DMS114 treated with DMSO at 0.1 percent for 48 hours (cell line): ENCODE results near the gene TTLL8.

Source experiments
- DNase-seq: peaks from one replicate; lab custom pipeline; 2025; ENCODE audit not compliant: unreplicated experiment; lab: John Stamatoyannopoulos, UW

TTLL8 gene

GRCh38 chr22:50045211-50046018 lies 12.7 kb downstream of the TTLL8 start:
- no peak for DNase-seq

- DNase-seq = no peak
Observed at GRCh38 chr22:50044485-50045118, 13.5 kb downstream of the TTLL8 start.

GRCh38 chr22:50041361-50042065 lies 16.6 kb downstream of the TTLL8 start:
- no peak for DNase-seq

DNA sequence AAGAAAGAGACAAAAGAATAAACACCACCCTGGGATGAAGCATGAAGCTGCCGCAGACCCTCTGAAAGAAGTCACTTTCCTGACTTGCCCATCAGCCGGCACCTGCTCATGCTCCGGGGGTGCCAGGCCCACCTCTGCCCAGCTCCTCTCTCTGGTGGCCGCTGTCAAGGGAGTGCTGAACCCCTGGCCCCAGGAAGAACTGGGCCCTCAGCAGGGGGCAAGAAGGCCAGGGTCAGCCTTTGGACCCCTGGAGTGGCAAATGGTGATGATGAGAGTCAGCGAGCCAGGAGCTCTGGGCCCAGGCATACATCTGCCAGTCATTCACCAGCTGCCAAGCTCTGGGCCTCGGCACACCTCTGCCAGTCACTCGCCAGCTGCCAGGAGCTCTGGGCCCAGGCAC lies 17.4 kb downstream of the TTLL8 start:
- no peak for DNase-seq

DNA sequence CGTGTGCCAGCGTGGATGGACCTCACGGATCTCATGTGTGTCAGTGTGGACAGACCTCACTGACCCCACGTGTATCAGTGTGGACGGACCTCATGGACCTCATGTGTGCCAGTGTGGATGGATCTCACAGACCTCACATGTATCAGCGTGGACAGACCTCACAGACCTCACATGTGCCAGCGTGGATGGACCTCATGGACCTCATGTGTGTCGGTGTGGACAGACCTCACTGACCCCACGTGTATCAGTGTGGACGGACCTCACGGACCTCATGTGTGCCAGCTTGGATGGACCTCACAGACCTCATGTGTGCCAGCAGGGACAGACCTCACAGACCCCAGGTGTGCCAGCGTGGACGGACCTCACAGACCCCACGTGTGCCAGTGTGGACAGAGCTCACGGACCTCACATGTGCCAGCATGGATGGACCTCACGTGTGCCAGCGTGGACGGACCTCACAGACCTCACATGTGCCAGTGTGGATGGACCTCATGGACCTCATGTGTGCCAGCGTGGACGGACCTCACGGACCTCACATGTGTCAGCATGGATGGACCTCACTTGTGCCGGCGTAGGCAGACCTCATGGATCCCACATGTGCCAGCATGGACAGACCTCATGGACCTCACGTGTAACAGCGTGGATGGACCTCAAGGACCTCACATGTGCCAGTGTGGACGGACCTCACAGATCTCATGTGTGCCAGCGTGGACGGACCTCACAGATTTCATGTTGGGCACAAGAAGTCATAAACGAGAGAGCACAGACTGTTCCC lies 18.2 kb downstream of the TTLL8 start:
- no peak for DNase-seq

- no peak for DNase-seq
Observed at GRCh38 chr22:50035976-50036724, 21.9 kb downstream of the TTLL8 start.

GRCh38 chr22:50035131-50035881 lies 22.8 kb downstream of the TTLL8 start:
- no peak for DNase-seq

DNA sequence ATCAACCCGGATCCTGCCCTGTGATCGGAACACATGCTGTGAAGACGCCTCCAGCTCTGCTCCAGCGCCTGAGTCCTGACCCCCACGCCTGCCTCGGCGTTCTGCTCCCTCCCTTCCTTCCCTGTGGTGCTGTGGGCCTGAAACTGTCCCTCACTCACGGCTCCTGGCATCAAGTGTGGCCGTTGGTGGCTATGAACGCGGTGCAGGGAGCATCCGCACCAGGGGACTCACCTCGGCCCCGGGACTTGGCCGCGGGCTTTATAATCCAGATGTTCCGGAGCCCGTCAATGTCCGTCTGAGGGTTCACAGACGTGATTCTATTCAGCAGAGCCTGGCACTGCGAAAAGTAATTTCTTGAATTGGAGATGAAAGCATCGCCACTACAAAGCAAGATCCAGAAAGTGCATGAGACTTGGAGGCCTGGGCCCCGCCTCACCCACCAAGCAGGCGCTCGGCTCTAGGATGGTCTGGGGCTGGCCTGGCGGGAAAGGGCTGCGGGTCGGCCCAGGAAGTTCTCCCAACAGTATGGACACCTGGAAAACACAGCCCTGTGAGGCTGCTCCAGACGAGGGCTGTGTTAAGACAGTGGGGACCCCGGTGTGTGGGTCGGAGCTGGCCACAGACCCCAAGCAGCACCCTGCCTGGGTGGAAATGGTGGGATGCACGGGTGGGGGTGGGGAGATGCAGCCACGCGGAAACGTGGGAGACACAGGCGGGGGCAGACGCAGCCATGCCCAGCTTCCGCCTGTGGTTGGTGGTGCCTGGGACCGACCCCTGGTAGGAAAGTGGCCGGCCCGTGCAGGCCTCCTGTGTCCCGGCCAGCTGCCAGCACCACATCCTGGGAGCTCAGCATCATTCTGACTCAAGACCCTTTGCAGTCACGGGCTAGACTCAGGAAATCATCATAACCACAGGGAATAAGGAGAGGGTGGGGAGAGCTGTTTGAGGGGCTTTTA lies 23.7 kb downstream of the TTLL8 start:
- DNase-seq = no peak

GRCh38 chr22:50032941-50033601 lies 25.0 kb downstream of the TTLL8 start:
- DNase-seq = no peak

- DNase-seq = no peak
Observed at GRCh38 chr22:50032109-50032871, 25.8 kb downstream of the TTLL8 start.

DNA sequence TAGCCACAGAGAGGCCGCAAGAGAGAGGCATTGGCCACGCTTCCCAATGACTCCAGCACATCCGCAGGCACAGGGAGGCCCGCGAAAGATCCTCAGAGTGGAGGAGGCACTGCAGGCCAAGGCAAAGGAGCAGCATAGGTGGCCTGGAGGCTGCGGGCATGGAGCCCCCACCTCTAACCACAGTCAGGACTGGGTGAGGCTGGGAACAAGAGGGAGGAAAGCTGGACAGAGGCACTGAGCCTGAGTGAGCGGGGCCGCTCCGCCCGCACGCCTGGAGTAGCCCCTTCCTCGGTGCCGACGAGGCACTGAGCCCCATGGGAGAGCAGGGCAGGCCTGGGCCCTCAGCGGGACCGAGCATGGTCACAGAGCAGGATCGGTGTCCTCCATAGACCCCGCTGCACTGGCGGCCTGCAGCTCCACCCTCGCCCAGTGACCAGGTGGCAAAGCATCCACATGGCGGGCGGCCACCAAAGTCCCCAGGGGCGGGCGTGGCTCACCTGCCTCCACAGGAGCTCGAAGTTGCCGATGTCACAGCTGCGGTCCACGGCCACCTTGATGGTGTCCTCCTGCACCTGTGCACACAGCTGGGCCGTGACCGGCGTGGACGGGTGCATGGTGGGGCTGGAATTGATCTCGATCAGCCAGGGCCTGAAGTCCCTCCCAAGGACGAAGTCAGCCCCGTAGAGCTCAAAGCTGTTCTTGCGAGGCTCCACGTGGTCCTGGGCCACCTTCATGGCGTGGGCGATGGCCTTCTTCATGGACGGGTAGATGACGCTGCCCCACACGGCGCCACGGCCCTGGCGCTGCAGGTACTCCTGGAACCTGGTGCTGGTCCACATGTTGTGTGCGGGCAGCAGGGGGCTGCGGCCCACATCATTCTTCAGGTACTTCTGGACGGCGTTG lies 26.7 kb downstream of the TTLL8 start:
- no peak for DNase-seq

- peak; percentile 27 for DNase-seq
Observed at GRCh38 chr22:50030297-50031188, 27.6 kb downstream of the TTLL8 start.

GRCh38 chr22:50027639-50028537 lies 30.2 kb downstream of the TTLL8 start:
- no peak for DNase-seq

DNA sequence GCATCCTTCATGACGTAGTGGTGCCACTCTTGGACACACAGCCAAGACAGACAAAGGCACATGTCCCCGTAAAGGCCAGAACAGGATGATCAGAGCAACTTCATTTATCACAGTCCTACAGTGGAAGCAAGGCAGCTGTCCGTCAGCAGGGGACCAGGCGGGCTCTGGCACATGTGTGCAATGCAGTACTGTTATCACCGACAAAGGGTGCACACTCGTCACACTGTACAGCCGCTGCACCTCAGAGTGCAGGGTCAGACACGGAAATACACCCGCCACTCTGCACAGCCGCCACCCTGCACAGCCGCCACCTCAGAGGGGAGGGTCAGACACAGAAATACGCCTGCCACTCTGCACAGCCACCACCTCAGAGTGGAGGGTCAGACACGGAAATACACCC lies 32.1 kb downstream of the TTLL8 start:
- no peak for DNase-seq
